ENCODE results near the gene FAM186B. TPM values are rescaled to one million over a fixed set of nuclear protein-coding genes. Genes with fewer than 3 reads are reported as not detected.

The FAM186B gene
- total and polyA plus RNA-seq, 2 of the 13 experiments (the other 11 are each of a cell fraction or from before 2014, with no cell fraction given) = 0.07 to 0.20 TPM

GRCh38 chr12:49636979-49637755 is 31.7 kb upstream of the FAM186B start (continued):
- no peak for TF ChIP-seq ZNF790 (CRISPR knock-in tag; IDR thresholded peaks at IDR 0.05; ENCODE audit: borderline replicate concordance)
- peak; percentile 48 for TF ChIP-seq NFE2L2 (IDR thresholded peaks at IDR 0.05; ENCODE audit: low read length)
- peak; percentile 31; the same call in 1 of the 2 replicates for TF ChIP-seq SAP130 (CRISPR knock-in tag; IDR thresholded peaks at IDR 0.05; ENCODE audit: low read depth)
- no peak for TF ChIP-seq ZC3H13 (CRISPR knock-in tag; IDR thresholded peaks at IDR 0.05)
- no peak for TF ChIP-seq ZNF253 (CRISPR knock-in tag; IDR thresholded peaks at IDR 0.05; ENCODE audit: borderline replicate concordance)

GRCh38 chr12:49636574-49636973 is 31.1 kb upstream of the FAM186B start:
- no peak overlapping the region for H3K27ac ChIP-seq (ENCODE audit: extremely low read length, insufficient read depth, low read length)
- intact Hi-C loops (cut with micrococcal nuclease; ENCODE audit: unreplicated experiment) = no loop called here
- DNase-seq (ENCODE audit: low spot score) = no peak
- H3K36me3 ChIP-seq (replicated peaks in 1 of 2; ENCODE audit: control insufficient read depth in 1 of 2, insufficient read depth in 2 of 2, low read length in 2 of 2) = no peaks in the 10 kb centered on the region
- no peak for ATAC-seq
- no peaks in the 10 kb centered on the region; a peak in 1 of 5 replicates for H3K27me3 ChIP-seq (ENCODE audit: control insufficient read depth in 1 of 2, insufficient read depth in 2 of 2, low read length in 2 of 2)
- H3K9ac ChIP-seq (ENCODE audit: insufficient read depth, low read depth, low read length) = no peak overlapping the region
- no peak overlapping the region for H2AFZ ChIP-seq (ENCODE audit: low read length)
- peaks cover 33% of the 10 kb centered on the region for H3K4me1 ChIP-seq (ENCODE audit: insufficient read depth, low read length)
- no peaks in the 10 kb centered on the region for H3K9me3 ChIP-seq (ENCODE audit: low read length)
- POLR2A ChIA-PET = interaction anchor here (1.1 to 1.2 kb wide), 2 partner anchors 13 to 105 kb away, joined by 3 to 6 read pairs; partner anchors contain the start of genes PRPF40B and TMBIM6
- 0 out of 2 replicates have a peak overlapping the region, but pooled peaks have one; percentile 36 for H3K4me2 ChIP-seq (ENCODE audit: low read depth, low read length)
- no peaks in the 10 kb centered on the region for H4K20me1 ChIP-seq (ENCODE audit: insufficient read depth, low read length)
- 86% methylated on average over 13 of the region's 13 CpGs for WGBS (ENCODE audit: low lambda C conversion rate)
- H3K79me2 ChIP-seq (ENCODE audit: insufficient read depth, low read length) = no peaks in the 10 kb centered on the region
- BruUV-seq (replicated peaks) = no TSS peak
- CTCF ChIA-PET (ENCODE audit: low intra/inter-chr PET ratio, low total read pairs) = interaction anchor here (1.3 kb wide), 1 partner anchor 141 kb away, joined by 4 read pairs; no protein-coding TSS in a partner anchor
- in situ Hi-C loops (cut with HindIII; ENCODE audit: extremely low pct_ligation_motif_present, low pct_unique_long_range_greater_than_20kb) = no loop called here
- TF ChIP-seq ZSCAN22 (CRISPR knock-in tag; IDR thresholded peaks at IDR 0.05) (no peak), FLYWCH1 (CRISPR knock-in tag; IDR thresholded peaks at IDR 0.05) (0 out of 2 replicates have a peak, but pooled peaks have one; percentile 47)
- no peak overlapping the region for H3K4me3 ChIP-seq (replicated peaks in 1 of 3; ENCODE audit: insufficient read depth in 1 of 3, low read depth in 2 of 3, low read length in 3 of 3)
- FAIRE-seq = no peak
